ENCODE results near the gene NRXN3.

NRXN3 gene

DNA sequence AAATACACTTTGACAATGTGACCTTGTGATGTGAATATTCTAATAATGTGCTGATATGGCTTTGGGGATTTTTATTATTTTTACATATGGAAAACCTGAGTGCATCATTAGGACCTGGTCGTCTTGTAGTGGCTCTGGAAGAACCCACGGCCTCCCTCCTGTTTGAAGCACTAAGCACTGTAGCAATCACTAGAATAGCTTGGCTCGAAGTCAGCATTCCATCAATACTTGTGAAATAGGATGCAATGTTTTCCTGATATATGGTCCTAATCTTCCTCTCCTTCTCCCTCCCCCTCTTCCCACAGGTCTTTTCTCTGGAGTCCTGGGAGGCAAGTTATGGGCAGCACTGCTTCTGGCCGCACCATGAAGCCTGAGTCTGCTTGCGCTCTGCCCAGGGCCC, 71.9 kb downstream of the NRXN3 start:
- no peak for DNase-seq (ENCODE audit: low read depth, low spot score)

DNA sequence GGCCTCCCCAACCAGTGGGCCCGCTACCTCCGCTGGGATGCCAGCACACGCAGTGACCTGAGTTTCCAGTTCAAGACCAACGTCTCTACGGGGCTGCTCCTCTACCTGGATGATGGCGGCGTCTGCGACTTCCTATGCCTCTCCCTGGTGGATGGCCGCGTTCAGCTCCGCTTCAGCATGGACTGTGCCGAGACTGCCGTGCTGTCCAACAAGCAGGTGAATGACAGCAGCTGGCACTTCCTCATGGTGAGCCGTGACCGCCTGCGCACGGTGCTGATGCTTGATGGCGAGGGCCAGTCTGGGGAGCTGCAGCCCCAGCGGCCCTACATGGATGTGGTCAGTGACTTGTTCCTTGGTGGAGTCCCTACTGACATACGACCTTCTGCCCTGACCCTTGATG, 73.0 kb downstream of the NRXN3 start:
- DNase-seq (ENCODE audit: low read depth, low spot score), result no peak

DNA sequence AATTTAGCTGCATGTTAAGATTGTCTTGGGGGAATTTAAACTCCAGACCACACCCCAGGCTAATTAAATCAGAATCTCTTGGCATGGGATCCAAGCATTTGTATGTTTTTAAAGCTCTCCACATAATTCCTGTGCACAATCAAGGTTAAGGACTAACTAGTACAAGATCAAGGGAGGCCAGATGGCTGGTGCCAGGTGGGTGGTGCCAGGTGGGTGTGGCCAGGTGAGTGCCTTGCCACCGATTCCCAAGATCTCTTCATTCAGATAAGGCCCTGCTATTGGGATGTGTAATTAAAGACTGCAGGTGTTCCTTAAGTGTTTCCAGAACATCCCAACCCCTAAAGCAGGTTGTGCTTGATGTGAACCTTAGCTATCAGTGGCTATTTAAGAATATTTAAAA, 75.1 kb downstream of the NRXN3 start:
- DNase-seq (ENCODE audit: low read depth, low spot score), result no peak

DNA sequence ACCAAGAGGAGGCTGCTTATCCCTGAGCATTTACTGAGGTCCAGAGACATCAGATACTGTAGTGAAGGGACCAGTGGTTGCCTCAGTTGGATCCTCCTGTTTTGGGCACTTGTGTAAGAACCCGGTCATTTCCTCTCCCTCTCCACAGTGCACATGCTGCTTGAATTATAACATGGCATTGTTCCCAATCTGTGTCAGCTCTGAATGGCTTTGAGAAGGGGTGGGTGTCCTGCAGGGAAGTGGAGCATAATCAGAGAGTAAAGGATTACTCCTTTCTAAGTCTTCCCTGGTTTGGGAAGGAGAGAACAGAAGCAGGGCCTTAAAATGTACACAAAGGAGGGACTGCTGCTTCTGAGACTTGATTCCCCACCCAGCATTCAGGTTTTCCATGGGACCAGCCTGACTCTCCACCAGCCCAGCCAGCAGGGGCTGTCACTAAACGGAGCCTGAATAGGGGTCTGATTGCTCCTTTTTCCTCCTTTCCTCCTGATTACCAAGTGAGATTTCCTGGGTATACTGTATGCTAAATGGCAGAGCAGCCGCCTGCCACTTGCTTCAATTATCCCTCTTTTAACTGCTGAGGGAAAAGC, 78.4 kb downstream of the NRXN3 start:
- DNase-seq (ENCODE audit: low read depth, low spot score), result no peak

DNA sequence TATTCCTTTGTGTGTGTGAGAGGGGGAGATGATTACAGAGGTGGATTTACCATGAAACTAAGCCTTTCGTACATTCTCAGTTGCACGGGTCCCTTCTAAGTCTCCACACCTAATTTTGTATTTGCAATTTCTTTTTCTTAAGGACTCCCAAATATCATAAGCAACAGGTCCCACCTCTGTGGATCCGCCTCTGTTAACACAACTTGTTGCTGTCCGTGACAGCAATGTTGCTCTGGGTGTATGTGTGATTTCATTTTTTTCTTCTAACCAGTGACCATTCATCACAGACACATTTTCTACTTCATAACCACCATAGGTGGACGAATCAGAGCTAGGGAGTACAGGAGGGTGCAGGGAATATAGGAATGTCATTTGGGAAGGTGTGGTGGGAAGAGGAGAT, 81.1 kb downstream of the NRXN3 start:
- DNase-seq (ENCODE audit: low read depth, low spot score), result no peak

DNA sequence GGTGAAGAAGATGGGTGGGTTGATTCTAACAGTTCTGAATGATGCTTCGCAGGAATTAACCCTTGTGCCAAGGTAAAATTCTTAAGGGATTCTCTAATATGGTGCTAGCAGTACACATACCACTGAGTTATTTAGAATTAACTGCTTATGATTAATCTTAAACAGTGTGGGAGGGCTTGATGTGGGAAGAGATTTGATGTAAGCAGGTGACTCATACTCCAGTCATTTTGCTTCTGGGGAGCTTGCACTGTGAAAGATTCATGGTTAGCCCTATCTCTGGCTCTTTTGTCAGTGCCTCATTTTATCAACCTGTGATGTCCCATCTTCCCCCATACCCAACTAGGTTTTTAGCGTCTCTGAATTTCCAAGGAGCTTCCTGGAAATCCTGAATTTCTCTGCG, 83.8 kb downstream of the NRXN3 start:
- peak; percentile 78 for DNase-seq (ENCODE audit: low read depth, low spot score)

DNA sequence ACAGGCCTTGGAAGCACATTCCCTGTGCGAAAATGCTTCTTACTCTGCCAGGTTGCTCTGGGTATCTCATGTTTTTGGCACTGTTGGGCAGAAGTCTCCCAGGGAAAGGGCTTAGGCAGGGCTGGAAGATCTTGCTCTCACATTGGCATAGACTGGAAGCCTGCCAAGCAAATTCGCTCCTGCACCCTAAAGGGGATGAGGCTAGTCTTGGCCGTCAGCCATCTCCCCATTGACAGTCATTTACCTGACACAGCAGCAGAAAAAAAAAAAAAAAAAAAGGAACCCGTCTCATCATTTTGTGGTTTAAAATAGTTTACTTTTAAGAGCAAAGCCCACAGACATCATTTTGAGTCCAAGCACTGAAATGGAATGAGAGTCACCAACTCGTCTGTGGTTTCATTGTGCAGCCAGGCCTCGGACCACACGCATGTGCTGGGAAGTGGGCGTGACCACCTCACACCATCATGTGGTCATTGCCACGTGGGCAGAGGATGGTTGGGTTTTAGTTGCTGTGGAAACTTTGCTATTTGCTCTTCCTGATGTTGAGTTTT, 84.8 kb downstream of the NRXN3 start:
- peak; percentile 86 for DNase-seq (ENCODE audit: low read depth, low spot score)

DNA sequence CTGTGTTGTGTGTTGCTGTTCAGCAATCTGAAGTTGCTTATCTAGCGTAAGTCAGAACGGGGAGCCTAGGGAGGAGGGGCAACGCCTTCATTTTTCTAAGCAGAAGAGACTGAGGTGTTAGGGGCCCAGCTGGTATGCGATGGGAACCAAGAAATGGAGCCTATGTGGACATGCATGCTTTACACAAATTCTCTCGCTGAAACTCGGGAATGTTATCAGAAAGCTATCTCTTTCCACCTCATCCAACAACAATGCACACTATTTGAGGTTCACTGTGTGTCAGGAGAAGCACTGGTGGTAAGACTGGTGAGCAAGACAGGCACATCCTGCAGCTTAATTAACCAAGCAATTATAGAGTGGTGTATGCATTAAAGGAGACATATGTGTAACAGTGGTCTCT, 89.7 kb downstream of the NRXN3 start:
- DNase-seq (ENCODE audit: low read depth, low spot score), result peak; percentile 4

DNA sequence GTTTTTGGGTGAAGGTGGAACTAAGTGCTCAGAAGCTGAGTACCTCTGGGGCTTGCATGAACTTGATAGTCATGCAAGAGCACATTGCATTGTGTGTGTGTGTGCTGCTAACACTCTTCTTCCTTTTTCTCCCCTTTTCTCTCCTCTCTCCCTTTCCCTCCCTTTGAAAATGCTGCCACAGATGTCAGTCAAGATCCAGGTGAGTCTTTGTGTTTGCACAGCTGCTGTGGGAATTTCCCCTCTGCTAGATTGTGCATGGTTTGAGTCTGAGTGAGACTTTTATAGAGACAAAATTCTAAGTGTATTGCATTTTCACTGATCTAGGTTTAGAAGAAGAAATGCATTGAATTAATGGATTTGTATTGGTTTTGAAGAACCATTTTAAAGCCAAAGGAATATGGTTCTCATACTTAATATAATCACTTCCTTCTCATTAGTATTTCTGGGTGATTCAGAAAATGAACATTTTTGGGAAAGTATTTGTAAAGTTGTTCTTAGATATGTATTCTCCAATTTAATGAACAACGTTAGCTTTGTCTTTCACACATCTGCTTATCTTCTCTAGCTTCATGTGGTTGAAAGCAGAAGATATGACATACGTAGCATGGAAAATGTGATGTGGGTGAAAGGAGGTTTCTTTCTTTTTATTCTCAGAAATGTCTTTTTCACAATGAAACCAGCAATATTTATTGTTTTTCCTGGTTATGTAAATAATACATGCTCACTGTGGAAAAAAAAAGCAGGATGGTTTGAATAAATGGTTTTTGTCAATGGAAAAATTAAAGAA, 108.5 kb downstream of the NRXN3 start:
- no peak for DNase-seq (ENCODE audit: low read depth, low spot score)

DNA sequence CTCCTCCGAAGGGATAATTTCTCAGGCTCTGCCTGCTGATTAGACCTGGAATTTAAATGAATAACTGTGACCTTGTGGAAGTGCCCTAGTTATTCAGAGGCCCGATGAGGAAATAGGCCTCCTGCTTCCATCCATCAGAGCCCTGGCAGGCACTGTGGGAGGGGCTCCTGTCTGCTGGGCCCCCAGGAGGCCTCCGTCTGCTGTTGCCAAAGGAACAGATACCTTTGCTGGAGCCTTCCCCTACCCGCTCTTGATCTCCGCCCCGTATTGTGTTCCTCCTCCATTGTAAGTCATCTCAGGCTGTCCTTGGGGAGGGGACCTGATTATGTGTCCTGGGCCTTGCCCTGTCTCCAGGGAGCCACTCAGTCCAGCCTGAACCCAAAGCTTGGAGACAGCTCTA, 112.3 kb downstream of the NRXN3 start:
- no peak for DNase-seq (ENCODE audit: low read depth, low spot score)

DNA sequence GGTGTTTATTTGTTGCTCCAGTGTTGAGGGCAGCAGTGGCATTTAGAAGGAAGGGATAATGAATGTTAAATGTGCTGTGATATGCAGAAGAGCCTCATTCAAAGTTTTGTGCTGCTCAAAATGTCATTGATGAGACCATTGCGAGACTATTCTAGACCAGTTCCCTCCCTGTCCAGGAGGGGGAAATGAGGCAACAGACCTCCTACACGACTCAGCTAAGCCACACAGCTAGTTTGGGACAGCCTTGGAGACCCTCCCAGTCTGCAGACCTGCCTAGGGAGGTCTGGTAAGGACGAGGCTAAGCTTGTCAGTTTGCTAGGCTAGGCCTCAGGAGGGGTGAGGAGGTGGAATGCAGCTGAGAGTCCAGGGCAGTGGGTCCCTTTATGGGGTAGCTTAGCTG, 116.0 kb downstream of the NRXN3 start:
- DNase-seq (ENCODE audit: low read depth, low spot score), result no peak

DNA sequence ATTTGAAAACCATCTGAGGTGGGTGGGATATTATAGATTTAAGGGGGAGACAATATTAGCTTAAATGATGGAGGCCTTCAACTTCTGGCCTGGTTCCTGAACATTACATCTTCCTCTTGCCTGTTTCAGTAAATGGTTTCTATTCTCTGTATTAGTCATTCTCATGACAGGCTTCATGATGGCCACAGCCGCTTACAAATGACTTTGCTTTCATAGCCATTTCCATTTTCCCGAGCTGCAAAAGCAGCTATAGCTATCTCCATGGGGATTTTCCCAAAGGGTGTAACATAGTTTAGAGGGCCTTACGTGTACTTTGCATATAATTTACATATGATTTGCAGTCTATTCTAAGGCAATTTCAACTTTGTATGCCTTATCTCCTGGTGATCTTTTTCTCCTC, 121.8 kb downstream of the NRXN3 start:
- DNase-seq (ENCODE audit: low read depth, low spot score), result peak; percentile 2

DNA sequence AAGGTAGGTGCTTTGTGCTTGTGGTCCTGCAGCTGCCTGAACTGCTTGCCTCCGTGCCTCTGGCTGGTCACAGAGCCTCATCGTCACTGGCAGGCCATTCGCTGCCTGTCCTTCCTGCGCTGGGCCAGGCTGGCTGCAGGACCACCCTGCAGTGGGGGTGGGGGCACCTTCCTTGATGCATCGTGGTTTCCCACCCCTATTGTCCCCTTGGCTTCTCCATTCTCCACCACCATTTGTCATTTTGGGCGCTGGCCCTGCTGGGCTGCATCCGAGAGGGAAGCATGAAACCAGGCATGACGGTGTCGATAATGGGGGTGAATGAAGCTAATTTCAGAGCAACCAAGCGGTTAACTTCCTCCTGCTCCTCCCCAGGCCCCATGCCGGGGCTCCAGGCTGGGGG, 127.7 kb downstream of the NRXN3 start:
- DNase-seq (ENCODE audit: low read depth, low spot score), result no peak

DNA sequence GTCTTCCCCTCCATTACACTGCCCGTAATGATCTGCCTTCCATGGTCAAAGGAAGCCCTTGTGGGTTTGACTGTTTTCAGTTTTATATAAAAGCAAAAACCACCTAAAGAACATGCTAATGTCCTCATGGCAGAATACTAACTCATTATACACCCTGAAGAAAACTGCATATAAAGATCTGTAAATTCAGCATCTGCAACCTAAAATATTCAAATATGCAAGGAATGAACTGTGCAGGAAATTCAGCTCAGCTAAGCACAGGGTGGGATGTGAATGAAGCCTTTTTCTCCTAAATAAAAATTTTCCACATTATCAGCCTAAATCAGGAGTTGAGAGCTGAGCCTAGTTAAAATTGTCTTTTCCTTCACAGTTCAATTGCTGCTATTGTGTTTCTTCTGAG, 128.1 kb downstream of the NRXN3 start:
- DNase-seq (ENCODE audit: low read depth, low spot score), result no peak

DNA sequence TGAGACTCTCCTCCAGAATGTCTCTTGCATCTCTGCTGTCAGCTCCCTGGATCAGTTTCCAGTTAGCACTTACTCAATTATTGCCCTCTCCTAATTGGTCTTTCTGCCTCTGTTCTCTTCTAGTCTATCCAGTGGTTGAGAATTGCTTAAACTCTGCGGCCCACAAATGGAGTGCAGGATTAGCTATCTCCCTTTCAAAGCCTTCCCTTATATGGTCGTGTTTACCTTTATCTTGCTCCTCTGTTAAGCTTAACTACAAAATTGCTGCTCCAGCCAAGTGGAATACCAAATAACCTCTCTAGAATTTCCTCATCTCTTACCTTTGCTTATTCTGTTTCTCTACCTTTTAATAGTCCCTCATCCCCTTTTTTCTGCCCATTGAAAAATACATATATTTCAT, 132.7 kb downstream of the NRXN3 start:
- DNase-seq (ENCODE audit: low read depth, low spot score), result no peak

DNA sequence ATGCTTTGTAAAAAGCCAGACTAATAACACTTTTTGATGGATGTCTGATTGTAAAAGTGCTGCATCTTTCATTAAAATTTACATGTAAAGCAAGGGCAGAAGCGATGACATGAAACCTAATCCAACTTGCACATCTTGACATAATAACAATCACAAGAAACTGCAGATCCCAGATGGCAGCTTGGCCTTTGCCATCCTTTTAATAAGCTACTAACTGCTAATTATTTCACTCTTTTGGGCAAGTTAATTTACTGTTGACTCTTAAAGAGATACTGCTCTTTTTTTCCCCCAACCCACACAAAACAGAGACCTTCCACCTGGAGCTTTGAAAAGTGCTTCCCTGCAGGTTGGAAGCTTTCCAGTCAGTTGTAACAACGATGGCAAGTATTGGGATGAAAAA, 137.5 kb downstream of the NRXN3 start:
- no peak for DNase-seq (ENCODE audit: low read depth, low spot score)

DNA sequence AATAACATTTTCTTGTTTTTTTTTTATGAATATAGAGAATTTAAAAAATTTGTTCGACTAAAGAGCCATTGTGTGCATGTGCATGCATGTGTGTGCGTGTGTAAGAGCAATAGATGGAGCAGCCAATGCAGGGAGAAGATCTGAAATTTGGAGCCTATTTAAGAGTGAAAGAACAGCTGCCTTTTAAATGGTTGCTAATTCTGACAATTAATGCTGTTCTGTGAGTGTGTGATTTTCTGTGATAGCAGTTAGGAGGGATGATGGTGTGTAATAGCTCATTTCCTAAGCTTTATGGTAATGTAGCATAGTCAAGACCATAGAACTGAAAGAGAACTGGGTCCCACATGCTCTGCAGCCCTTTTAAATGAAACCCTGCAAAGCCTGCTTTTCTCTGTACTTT, 137.9 kb downstream of the NRXN3 start:
- no peak for DNase-seq (ENCODE audit: low read depth, low spot score)

DNA sequence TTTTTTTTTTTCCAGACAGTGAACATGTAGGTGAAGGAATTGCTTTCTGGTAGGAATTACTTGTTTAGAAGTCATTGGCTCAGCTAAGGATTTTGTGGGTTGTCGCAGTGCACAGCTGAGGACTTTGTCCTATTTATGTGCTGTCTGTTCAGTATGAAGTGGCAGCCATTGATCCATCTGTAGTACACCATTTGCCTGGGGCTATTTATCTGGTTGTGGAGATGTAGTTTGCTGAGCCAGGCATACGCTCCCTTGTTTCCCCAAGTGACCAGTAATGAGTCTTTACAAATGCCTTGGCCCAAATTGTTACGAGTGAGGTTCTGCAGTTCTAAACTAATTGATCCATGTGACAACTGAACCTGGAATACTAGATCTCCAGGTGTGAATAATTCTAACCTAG, 140.1 kb downstream of the NRXN3 start:
- DNase-seq (ENCODE audit: low read depth, low spot score), result no peak

DNA sequence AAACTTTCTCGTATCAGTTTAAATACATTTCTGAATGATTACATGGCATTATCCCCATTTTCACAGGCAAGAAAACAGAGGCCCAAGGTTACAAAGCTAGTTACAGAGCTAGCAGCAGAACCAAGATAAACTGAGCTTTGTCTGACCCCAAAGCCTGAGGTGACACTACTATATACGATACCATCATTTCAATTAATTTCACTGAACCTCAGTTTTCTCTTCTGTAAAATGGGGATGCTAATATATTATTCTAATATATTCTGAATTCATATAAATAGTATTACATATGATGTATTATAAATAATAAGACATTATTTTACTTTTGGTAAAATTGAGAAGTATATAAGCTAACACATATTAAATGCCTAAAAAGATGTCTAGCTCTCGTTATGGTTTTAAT, 143.3 kb downstream of the NRXN3 start:
- DNase-seq (ENCODE audit: low read depth, low spot score), result no peak

DNA sequence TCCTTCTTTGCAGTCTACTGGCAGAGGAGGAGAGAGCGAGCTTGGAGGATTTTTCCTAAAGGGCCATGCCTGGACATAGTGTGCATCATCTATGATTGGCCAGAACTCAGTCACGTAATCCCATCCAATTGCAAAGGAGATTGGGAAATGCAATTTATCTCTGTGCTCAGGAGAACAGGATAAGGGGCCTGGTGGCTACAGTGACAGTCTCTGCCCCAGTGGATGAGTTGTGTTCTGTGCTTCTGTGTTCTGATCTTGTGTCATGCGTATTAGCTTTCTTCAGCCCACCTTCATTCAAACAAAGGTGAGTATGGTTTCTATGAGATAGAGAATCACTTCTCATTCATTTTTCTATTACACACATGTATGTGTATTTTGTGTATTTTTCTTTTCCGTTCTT, 144.3 kb downstream of the NRXN3 start:
- DNase-seq (ENCODE audit: low read depth, low spot score), result no peak

DNA sequence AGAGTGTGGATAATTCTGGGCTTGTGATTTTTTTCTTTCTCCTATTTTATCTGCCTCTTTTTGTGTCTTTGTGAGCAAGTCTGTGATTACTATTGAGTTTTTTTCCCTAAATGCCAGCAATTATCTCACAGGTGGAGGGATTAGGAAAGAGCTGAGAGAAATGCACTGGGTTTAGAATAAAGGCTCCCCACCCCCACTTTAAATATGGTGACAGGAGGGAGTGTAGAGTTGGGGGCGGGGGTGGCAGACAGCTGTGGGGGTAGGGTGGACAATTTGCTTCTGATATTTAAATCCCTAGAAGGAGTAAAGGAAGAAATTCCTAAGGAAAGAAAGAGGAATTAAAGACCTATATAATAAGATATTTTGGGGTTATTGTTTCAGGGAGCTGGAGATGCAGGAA, 145.9 kb downstream of the NRXN3 start:
- no peak for DNase-seq (ENCODE audit: low read depth, low spot score)

DNA sequence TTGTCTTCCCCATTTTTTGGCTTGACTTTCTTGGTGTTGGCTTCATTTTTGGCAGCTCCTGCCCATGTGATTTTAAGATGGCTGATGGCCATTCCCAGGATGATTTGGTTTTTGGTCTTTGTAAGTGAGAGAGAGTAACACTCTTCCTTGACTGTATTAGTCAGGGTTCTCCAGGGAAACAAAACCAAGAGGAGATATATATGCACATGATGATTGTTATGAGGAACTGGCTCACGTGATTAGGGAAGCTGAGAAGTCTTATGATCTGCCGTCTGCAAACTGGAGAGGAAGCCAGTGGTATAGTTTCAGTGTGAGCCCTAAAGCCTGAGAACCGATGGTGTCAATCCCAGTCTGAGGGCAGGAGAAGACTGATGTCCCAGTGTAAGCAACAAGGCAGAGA, 146.6 kb downstream of the NRXN3 start:
- DNase-seq (ENCODE audit: low read depth, low spot score), result no peak

DNA sequence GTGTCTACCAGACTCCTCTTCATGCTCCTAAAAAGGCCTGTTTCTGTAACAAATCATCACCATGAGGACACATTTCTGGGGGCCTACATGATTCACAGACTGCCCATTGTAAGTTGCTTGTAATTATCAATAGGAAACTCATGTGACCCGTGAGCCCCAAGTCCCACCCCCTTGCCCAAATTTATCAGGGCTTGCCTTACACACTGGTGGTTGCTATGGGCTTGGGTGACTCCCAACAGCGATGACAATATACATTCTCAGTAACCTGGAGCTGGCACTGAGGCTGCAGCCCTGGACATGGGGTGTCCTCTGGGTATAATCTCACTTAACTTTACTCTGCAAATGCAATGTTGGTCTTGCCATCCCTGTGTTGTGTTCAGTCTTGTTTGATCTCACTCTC, 149.2 kb downstream of the NRXN3 start:
- DNase-seq (ENCODE audit: low read depth, low spot score), result no peak

Measured in astrocyte of the hippocampus (primary cell).